ENCODE data around the gene VKORC1L1. TPM values are rescaled to one million over a fixed set of nuclear protein-coding genes. Genes with fewer than 3 reads are reported as not detected.

Gene VKORC1L1
- total RNA-seq, 1 donor from 2014 or later, result 147 TPM

Other genes with a start within 250 kb of the VKORC1L1 start
- gene GUSB, start 109.1 kb downstream of the VKORC1L1 start, total RNA-seq, result 35.7 TPM
- 24.3 TPM for gene ASL, start 202.7 kb downstream of the VKORC1L1 start, total RNA-seq
- gene CRCP, start 241.8 kb downstream of the VKORC1L1 start, total RNA-seq, result 29.1 TPM

All from mesenteric fat pad (tissue), 1 donor.